Chondrocyte (in vitro differentiated cells): ENCODE results near the gene SPINK8. TPM values are rescaled to one million over a fixed set of nuclear protein-coding genes. Genes with fewer than 3 reads are reported as not detected.

ENCODE experiments used
- DNase-seq: peaks from one replicate; pipeline ENCODE4 v3.0.0; 2021; ENCODE audit warnings: mixed read lengths, low spot score
- H3K27ac Mint-ChIP-seq: one replicate; pipeline ENCODE4 v1.8.0; 2021; ENCODE audit warnings: mild to moderate bottlenecking, moderate library complexity, mixed read lengths; ENCODE audit not compliant: unreplicated experiment
- H3K27me3 Mint-ChIP-seq: 2 replicates; pipeline ENCODE4 v1.8.0; 2021; ENCODE audit warnings: low read depth, mixed read lengths
- H3K36me3 Mint-ChIP-seq: 2 replicates; pipeline ENCODE4 v1.8.0; 2021; ENCODE audit warnings: low read depth, mixed read lengths
- H3K4me1 Mint-ChIP-seq: 2 replicates; pipeline ENCODE4 v1.8.0; 2021; ENCODE audit warnings: low read depth, mild to moderate bottlenecking, mixed read lengths
- H3K4me3 Mint-ChIP-seq: one replicate; pipeline ENCODE4 v1.8.0; 2021; ENCODE audit warnings: mild to moderate bottlenecking, moderate library complexity, mixed read lengths; ENCODE audit not compliant: unreplicated experiment
- H3K9me3 Mint-ChIP-seq: 2 replicates; pipeline ENCODE4 v1.8.0; 2021; ENCODE audit warnings: low read depth, mixed read lengths
- total RNA-seq: library from RNA; stranded (reverse); gene quantifications from 3 replicates; pipeline ENCODE4 v1.2.1, GENCODE V29; 2021
- TF ChIP-seq, protein P1 (sequence below): fragments of 200-600 bp; sonication (generic); IDR thresholded peaks from 2 replicates; pipeline ENCODE4 v1.5.0; 2021; ENCODE audit warnings: antibody characterized with exemption, mild to moderate bottlenecking, moderate library complexity

SPINK8 gene
- total RNA-seq, 1 donor from 2014 or later = not detected

DNA sequence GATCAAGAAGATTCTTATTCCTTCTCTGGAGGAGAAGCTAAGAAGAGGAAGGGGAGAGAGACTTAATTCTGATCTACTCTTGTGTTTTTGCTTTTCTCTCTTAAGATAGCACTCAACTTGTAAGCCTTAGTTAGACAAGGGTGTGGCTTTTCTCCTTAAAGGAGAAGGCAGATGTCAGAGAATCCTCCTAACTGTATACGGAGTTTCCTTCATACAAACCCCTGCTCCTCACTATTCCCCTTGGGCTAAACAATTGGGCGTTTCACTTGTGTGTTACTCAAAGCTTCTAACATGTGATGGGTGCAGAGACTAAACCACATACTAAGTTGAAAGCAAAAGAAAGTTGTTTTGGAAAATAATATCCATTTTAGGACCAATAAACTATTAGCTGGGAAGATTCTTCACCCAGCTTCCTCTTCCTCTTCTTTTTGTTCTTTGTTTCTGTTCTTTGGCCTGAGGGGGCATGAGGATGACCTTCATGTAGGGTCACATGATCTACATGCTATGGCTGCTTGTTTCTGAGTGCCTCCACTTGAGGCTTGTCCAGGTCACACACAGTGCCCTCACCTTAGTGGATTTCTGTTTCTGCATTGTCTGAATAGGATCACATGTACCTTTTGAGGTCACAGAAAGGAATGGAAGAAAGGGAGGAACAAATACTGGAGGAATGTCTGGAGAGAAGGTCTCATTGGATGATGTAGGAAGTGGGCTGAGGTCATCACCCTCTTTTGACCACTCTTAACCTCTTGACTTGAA lies 14.6 kb downstream of the SPINK8 start:
- Mint-ChIP-seq H3K9me3 (peaks cover 20% of the 10 kb centered on the region), H3K36me3 (peaks cover 4% of the 10 kb centered on the region), H3K4me3 (no peak overlapping the region), H3K27me3 (peaks cover 17% of the 10 kb centered on the region), H3K4me1 (no peaks in the 10 kb centered on the region), H3K27ac (no peak overlapping the region)
- TF ChIP-seq, protein P1, sequence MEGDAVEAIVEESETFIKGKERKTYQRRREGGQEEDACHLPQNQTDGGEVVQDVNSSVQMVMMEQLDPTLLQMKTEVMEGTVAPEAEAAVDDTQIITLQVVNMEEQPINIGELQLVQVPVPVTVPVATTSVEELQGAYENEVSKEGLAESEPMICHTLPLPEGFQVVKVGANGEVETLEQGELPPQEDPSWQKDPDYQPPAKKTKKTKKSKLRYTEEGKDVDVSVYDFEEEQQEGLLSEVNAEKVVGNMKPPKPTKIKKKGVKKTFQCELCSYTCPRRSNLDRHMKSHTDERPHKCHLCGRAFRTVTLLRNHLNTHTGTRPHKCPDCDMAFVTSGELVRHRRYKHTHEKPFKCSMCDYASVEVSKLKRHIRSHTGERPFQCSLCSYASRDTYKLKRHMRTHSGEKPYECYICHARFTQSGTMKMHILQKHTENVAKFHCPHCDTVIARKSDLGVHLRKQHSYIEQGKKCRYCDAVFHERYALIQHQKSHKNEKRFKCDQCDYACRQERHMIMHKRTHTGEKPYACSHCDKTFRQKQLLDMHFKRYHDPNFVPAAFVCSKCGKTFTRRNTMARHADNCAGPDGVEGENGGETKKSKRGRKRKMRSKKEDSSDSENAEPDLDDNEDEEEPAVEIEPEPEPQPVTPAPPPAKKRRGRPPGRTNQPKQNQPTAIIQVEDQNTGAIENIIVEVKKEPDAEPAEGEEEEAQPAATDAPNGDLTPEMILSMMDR = no peak
- DNase-seq = no peak

DNA sequence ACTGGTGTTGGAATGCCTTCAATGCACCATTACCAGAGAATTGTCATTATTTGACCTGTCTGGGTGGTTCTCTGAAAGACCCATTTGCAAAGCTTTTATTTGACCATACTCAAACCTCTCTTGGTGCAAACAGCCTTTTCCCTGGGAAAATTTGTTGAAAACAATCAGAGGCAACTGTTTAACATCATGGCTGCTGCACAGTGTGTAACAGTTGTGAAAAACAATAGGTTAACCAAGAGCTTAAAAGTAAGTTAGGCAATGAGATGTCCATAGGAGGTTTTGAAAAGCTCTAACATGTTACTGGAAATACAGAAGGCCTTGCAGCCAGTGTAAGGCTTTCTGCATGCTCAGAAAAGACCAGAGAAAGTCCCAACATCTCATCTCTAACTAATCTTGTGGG lies 18.9 kb downstream of the SPINK8 start:
- Mint-ChIP-seq H3K27me3 (peaks cover 4% of the 10 kb centered on the region), H3K4me3 (no peak overlapping the region), H3K27ac (no peak overlapping the region), H3K4me1 (no peaks in the 10 kb centered on the region), H3K9me3 (peaks cover 29% of the 10 kb centered on the region), H3K36me3 (peaks cover 4% of the 10 kb centered on the region)
- TF ChIP-seq, protein P1 = no peak
- DNase-seq = no peak

DNA sequence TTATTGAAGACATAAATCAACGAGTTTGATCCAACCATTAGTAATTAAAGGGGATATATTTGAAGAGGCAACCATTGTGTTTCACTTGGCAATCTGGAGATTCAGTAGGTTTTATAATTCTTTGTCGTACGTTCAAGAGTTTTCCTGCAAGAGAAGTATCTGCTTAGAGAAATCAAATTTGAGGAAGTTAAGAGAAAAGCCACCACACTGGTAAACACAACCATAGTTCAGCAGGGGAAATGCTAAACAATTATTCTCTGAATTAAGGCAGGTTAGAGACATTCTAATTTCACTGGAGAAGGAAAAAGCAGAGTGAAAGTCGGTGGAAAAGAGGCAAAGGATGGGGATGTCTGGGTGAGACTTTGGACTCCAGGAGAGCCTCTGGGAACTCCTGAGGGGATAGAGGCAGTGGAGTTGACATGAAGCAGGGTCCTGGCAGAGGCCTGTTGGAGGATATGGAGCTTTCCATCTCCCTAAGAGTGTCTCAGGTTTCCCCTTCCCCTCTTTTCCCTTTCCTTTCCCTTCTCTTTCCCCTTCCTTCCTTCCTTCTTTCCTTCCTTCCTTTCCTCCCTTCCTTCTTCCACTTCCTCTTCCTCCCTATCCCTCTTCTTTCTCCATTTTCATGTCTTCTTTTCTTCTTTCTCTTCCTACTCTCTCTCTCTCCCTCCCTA lies 26.5 kb downstream of the SPINK8 start:
- Mint-ChIP-seq H3K27ac (no peak overlapping the region), H3K4me1 (peaks cover 6% of the 10 kb centered on the region), H3K4me3 (no peak overlapping the region), H3K9me3 (peaks cover 28% of the 10 kb centered on the region), H3K36me3 (peaks cover 8% of the 10 kb centered on the region), H3K27me3 (peaks cover 20% of the 10 kb centered on the region)
- TF ChIP-seq, protein P1 = no peak
- no peak for DNase-seq

DNA sequence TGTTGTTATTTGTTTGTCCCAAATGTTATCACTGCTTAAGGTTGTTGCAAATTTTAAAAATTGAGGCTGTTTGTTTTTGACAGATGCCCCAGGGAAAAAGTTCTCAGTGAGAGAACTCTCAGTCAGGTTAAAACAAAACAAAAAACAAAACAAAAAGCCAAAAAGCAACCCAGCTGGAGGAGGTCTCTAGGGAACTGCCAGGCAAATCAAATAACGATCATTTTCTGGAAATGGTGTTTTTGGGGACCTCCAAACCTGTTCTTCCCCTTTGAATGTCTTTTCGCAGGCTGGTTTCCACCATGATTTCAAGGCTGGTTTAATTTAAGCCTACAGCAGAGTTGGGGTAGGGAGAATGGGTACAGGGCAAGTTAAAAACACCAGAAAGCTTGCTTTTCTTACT lies 27.2 kb downstream of the SPINK8 start:
- Mint-ChIP-seq H3K4me3 (no peak overlapping the region), H3K9me3 (peaks cover 31% of the 10 kb centered on the region), H3K36me3 (peaks cover 10% of the 10 kb centered on the region), H3K27me3 (peaks cover 20% of the 10 kb centered on the region), H3K4me1 (peaks cover 11% of the 10 kb centered on the region), H3K27ac (no peak overlapping the region)
- no peak for DNase-seq
- TF ChIP-seq, protein P1 = no peak

DNA sequence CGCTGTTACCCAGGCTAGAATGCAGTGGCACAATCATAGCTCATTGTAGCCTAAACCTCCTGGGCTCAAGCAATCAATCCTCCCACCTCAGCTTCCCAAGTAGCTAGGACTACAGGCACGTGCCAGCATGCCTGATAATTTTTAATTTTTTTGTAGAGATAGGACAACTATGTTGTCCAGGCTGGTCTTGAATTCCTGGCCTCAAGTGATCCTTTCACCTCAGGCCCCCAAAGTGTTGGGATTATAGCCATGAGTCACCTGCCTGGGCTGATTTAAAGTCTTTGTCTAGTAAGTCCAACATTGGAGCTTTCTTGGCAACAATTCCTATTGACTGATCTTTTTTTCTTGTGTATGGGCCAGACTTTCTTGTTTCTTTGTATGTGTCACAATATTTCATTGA lies 28.1 kb downstream of the SPINK8 start:
- Mint-ChIP-seq H3K4me1 (peaks cover 18% of the 10 kb centered on the region), H3K27me3 (peaks cover 20% of the 10 kb centered on the region), H3K9me3 (peaks cover 28% of the 10 kb centered on the region), H3K4me3 (no peak overlapping the region), H3K36me3 (peaks cover 10% of the 10 kb centered on the region), H3K27ac (no peak overlapping the region)
- TF ChIP-seq, protein P1 = no peak
- DNase-seq = no peak
